Esophagus muscularis mucosa (tissue), 4 donors: ENCODE results near the gene ZNF556. TPM values are rescaled to one million over a fixed set of nuclear protein-coding genes. Genes with fewer than 3 reads are reported as not detected.

Experiments used
- DNase-seq: peaks from one replicate; pipeline ENCODE4 v3.0.0-alpha.2; 2017; ENCODE audit errors: extremely low spot score
- H3K27ac ChIP-seq, 4 donors: fragments of 200-600 bp; sonication (generic); replicated peaks in 1 of 4; 1 replicate in 3 of 4; 2 replicates in 1 of 4; pipeline ENCODE4 v1.5.1; 2016 to 2019; ENCODE audit warnings: mild to moderate bottlenecking in 1 of 4
- H3K27me3 ChIP-seq, 4 donors: fragments of 200-600 bp; sonication (generic); one replicate each; pipeline versions ENCODE4 v1.5.1 to v1.6.0; 2016 to 2019
- H3K36me3 ChIP-seq, 4 donors: fragments of 200-600 bp; sonication (generic); one replicate each; pipeline ENCODE4 v1.5.1; 2016 to 2019
- H3K4me1 ChIP-seq, 4 donors: fragments of 200-600 bp; sonication (generic); one replicate each; pipeline ENCODE4 v1.5.1; 2016 to 2019
- H3K4me3 ChIP-seq, 4 donors: fragments of 200-600 bp; sonication (generic); 1 replicate in 2 of 4; 2 replicates in 2 of 4; pipeline ENCODE4 v1.5.1; 2016 to 2019; ENCODE audit warnings: mild to moderate bottlenecking in 4 of 4, moderate library complexity in 1 of 4
- H3K9me3 ChIP-seq, 4 donors: fragments of 200-600 bp; sonication (generic); 1 replicate in 3 of 4; 2 replicates in 1 of 4; pipeline ENCODE4 v1.5.1; 2016 to 2019
- EP300 ChIP-seq: sonication (generic); formaldehyde crosslinking; IDR thresholded peaks from one replicate; pipeline ENCODE4 v1.6.1; 2017; ENCODE audit warnings: antibody characterized with exemption
- POLR2A ChIP-seq: fragments of 450-650 bp; IDR thresholded peaks from one replicate; pipeline ENCODE4 v1.6.1; 2017; ENCODE audit warnings: antibody characterized with exemption, moderate library complexity, mild to moderate bottlenecking, low read depth
- POLR2AphosphoS5 ChIP-seq, 2 donors: sonication (generic); formaldehyde crosslinking; IDR thresholded peaks; one replicate each; pipeline ENCODE4 v1.6.1; 2017; ENCODE audit warnings: antibody characterized with exemption in 2 of 2
- WGBS: methylation state at CpG from one replicate; pipeline ENCODE4 v1.1.5; 2018; 5-methylcytosine and 5-hydroxymethylcytosine counted together
- intact Hi-C: fragments of 100-400 bp; cut with DNase I; formaldehyde crosslinking; loops from one replicate; pipeline ENCODE4 v1.15.1; 2023
- total RNA-seq, 4 donors: library from RNA; depleted of rRNA; stranded (reverse); fragments of >200 nt; gene quantifications; one replicate each; pipeline versions ENCODE4 v1.1.0 to v1.2.1, GENCODE V29; 2016
- TF ChIP-seq, protein P1 (sequence below), 3 experiments: fragments of 200-600 bp in 2 of 3; fragments of 450-650 bp in 1 of 3; sonication (generic) in 2 of 3; IDR thresholded peaks; one replicate each; pipeline ENCODE4 v1.5.1; 2017 to 2019; ENCODE audit warnings: antibody characterized with exemption in 3 of 3, mild to moderate bottlenecking in 2 of 3, moderate library complexity in 1 of 3

The ZNF556 gene
- total RNA-seq, 4 donors from 2014 or later = 0.42 TPM; not detected in 3

- Histone ChIP-seq H3K27ac (no peak overlapping the region), H3K27me3 (no peaks in the 10 kb centered on the region), H3K36me3 (peaks cover under 1 to 37% (median 7%) of the 10 kb centered on the region in 4 donors), H3K4me3 (no peak overlapping the region), H3K4me1 (peaks cover 17 to 26% (median 17%) of the 10 kb centered on the region in 4 donors), H3K9me3 (peaks cover 0 to 37% (median 10%) of the 10 kb centered on the region in 4 donors)
- no peak for DNase-seq
- 92% methylated on average over 2 of the region's 2 CpGs for WGBS
- intact Hi-C loops = no loop called here
- TF ChIP-seq POLR2A (no peak), POLR2AphosphoS5 (IDR thresholded peaks at IDR 0.05) (no peak), EP300 (no peak)
- TF ChIP-seq, protein P1, sequence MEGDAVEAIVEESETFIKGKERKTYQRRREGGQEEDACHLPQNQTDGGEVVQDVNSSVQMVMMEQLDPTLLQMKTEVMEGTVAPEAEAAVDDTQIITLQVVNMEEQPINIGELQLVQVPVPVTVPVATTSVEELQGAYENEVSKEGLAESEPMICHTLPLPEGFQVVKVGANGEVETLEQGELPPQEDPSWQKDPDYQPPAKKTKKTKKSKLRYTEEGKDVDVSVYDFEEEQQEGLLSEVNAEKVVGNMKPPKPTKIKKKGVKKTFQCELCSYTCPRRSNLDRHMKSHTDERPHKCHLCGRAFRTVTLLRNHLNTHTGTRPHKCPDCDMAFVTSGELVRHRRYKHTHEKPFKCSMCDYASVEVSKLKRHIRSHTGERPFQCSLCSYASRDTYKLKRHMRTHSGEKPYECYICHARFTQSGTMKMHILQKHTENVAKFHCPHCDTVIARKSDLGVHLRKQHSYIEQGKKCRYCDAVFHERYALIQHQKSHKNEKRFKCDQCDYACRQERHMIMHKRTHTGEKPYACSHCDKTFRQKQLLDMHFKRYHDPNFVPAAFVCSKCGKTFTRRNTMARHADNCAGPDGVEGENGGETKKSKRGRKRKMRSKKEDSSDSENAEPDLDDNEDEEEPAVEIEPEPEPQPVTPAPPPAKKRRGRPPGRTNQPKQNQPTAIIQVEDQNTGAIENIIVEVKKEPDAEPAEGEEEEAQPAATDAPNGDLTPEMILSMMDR (IDR thresholded peaks at IDR 0.05) = no peak
Observed at GRCh38 chr19:2845107-2845506, 22.0 kb upstream of the ZNF556 start.

DNA sequence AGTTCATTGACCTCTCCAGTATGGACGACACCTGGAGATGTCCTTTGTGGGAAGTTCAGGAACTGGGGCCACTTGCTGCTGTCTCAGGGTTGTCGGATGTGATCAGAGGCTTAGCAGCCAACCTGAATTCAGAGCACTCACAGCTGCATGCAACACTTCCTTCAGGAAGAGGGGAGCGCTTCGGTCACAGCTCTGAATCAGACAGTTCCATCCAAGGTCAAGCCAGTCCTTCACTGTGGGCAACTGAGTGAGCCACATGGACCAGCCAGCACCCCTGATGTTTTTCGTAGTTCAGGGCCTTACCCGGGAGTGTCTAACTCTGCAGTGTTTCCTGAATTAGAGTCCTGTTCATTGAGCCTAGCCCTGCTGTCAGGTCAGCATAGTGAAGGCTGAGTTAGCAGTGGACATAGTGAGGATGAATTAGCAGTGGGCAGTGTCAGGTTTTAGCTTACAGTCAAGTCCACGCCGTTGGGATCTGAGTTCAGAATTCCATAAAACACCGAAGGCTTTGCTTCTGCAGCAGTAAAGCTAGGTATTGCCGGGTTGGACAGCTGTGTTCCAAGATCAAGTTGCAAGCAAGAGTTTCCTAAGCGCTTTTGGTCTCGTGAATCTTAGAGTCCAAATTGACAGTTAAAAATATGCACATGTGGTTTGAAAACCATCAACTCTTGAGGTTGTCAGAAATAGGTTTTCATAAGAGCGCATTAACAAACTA is 20.8 kb upstream of the ZNF556 start:
- intact Hi-C loops = no loop called here
- TF ChIP-seq EP300 (no peak), POLR2A (no peak), POLR2AphosphoS5 (IDR thresholded peaks at IDR 0.05) (no peak)
- TF ChIP-seq, protein P1 (IDR thresholded peaks at IDR 0.05) = no peak
- Histone ChIP-seq H3K9me3 (peaks cover 2 to 48% (median 22%) of the 10 kb centered on the region in 4 donors), H3K36me3 (peaks cover 13 to 49% (median 19%) of the 10 kb centered on the region in 4 donors), H3K27ac (no peak overlapping the region), H3K4me1 (peaks cover 13 to 18% (median 17%) of the 10 kb centered on the region in 4 donors), H3K27me3 (no peaks in the 10 kb centered on the region), H3K4me3 (no peak overlapping the region)
- WGBS = 88% methylated on average over 8 of the region's 13 CpGs
- no peak for DNase-seq

DNA sequence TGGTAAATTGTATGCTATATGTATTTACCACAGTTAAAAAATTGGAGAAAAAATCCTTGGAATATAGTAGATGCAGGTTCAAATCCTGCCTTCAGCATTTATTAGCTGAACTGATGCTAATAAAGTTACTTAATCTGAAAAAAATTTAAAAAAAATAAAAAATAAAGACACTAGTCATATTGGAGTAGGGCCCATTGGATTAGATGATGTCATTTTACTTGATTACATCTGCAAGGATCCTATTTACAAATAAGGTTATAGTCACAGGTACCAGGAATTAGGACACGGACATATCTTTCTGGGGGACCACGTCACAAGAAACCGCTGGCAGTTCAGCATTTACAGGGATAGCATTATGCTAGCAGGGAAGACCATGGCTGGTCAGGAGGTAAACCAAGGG is 19.6 kb upstream of the ZNF556 start:
- peaks cover 7 to 60% (median 33%) of the 10 kb centered on the region in 4 donors for H3K9me3 ChIP-seq
- WGBS = 98% methylated on average over 3 of the region's 3 CpGs

DNA sequence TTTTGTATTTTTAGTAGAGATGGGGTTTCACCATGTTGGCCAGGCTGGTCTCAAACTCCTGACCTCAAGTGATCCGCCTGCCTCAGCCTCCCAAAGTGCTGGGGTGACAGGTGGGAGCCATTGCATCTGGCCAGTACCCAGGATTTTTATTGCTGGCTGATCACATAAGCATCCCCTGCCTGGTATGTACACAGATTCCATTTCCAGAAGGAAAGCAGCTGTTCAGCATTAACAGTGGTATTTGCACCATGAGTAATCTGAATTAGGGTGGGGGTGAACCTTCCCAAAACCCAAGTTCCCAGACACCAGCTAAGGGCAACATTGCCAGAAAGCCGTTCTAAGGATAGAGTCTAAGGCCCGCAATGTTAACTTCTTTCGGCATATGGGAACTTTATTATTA is 18.5 kb upstream of the ZNF556 start:
- peaks cover 0 to 5% (median under 1%) of the 10 kb centered on the region in 4 donors for H3K4me1 ChIP-seq
- H3K27ac ChIP-seq = no peak overlapping the region
- no peaks in the 10 kb centered on the region for H3K27me3 ChIP-seq
- peaks cover 35 to 72% (median 42%) of the 10 kb centered on the region in 4 donors for H3K36me3 ChIP-seq
- peaks cover 18 to 71% (median 44%) of the 10 kb centered on the region in 4 donors for H3K9me3 ChIP-seq
- TF ChIP-seq, protein P1 (IDR thresholded peaks at IDR 0.05) = no peak
- TF ChIP-seq EP300 = no peak
- TF ChIP-seq POLR2AphosphoS5 (IDR thresholded peaks at IDR 0.05) = no peak
- TF ChIP-seq POLR2A = no peak
- intact Hi-C loops = no loop called here
- WGBS = 62% methylated on average over 3 of the region's 4 CpGs
- H3K4me3 ChIP-seq = no peak overlapping the region
- no peak for DNase-seq

More for the DNA sequence above, 19.6 kb upstream of the ZNF556 start:
- Histone ChIP-seq H3K4me3 (no peak overlapping the region), H3K27me3 (no peaks in the 10 kb centered on the region), H3K36me3 (peaks cover 24 to 61% (median 31%) of the 10 kb centered on the region in 4 donors), H3K4me1 (peaks cover 6 to 13% (median 10%) of the 10 kb centered on the region in 4 donors), H3K27ac (no peak overlapping the region)
- no peak for DNase-seq
- intact Hi-C loops = no loop called here
- TF ChIP-seq POLR2AphosphoS5 (IDR thresholded peaks at IDR 0.05) (no peak), POLR2A (no peak), EP300 (no peak)
- TF ChIP-seq, protein P1 (IDR thresholded peaks at IDR 0.05) = no peak
